C4-2B (cell line): Measurements from ENCODE around the gene USP6NL.

Experiments
- ZFX ChIP-seq: fragments of 450-650 bp; IDR thresholded peaks from 2 replicates; pipeline ENCODE4 v1.6.1; 2017
- TF ChIP-seq, protein P1 (sequence below): fragments of 450-650 bp; conservative IDR thresholded peaks from 2 replicates; pipeline ENCODE4 v1.5.1; 2017; ENCODE audit warnings: mild to moderate bottlenecking

DNA sequence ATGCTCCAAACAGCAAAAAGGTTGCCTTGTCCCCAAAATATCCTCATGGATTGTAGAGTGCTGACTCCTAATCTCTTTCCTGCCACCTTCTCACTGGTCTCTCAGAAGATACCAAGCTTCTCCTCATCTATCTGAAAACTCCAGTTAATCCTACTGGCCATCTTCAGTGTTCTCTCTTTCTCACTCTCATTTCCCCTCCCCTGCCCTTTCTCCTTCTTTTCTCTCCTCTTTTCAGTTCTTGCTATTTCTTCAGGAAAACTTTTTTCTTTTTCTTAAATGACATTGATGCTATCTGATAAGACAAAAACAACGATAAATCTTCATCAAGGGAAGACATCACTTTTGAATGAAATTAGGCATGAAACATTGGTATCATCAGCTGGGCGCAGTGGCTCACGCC, 109.8 kb downstream of the USP6NL start:
- TF ChIP-seq, protein P1, sequence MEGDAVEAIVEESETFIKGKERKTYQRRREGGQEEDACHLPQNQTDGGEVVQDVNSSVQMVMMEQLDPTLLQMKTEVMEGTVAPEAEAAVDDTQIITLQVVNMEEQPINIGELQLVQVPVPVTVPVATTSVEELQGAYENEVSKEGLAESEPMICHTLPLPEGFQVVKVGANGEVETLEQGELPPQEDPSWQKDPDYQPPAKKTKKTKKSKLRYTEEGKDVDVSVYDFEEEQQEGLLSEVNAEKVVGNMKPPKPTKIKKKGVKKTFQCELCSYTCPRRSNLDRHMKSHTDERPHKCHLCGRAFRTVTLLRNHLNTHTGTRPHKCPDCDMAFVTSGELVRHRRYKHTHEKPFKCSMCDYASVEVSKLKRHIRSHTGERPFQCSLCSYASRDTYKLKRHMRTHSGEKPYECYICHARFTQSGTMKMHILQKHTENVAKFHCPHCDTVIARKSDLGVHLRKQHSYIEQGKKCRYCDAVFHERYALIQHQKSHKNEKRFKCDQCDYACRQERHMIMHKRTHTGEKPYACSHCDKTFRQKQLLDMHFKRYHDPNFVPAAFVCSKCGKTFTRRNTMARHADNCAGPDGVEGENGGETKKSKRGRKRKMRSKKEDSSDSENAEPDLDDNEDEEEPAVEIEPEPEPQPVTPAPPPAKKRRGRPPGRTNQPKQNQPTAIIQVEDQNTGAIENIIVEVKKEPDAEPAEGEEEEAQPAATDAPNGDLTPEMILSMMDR, result no peak
- TF ChIP-seq ZFX, result no peak
